Measurements from ENCODE around the gene TAF1D.

GRCh38 chr11:93686226-93686625, 55.1 kb downstream of the TAF1D start:
- no peak for TF ChIP-seq CTCF (IDR thresholded peaks at IDR 0.05)
- TF ChIP-seq POLR2A (IDR thresholded peaks at IDR 0.05) = no peak
- TF ChIP-seq POLR2AphosphoS5 (IDR thresholded peaks at IDR 0.05) = no peak

All from breast epithelium (tissue), 3 donors.